IPS DF 4.7 (cell line): ENCODE results near the gene TBX3.

Experiments used
- DNase-seq: peaks from one replicate; pipeline ENCODE4 v3.0.0-alpha.2; 2013; ENCODE audit warnings: low spot score; ENCODE audit errors: extremely low read depth

The TBX3 gene

GRCh38 chr12:114627393-114627792 is 56.6 kb downstream of the TBX3 start:
- DNase-seq = no peak

DNA sequence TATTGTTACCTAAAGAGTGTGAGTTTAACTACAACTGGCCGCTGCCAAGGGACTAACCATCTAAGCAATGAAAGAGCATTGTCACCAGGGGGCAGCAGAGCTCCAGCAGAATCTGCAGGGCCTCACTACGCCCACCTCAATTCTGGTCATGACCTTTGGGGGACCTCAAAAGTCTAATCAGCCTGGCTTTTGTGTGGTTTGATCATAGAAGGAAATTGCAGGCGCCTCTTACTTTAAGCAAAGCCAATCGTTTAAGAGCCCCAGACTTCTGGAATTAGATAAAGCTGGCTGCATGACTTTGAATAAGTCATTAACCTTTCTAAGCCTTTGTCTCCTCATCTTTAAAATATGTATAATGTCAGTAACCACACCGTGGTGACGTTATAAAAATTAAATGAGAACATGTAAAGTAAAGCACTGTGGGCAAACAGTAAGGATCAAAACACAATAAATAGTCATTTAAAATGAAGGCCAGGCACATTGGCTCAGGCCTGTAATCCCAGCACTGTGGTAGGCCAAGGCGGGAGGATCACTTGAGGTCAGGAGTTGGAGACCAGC is 58.6 kb downstream of the TBX3 start:
- peak; percentile 69 for DNase-seq

DNA sequence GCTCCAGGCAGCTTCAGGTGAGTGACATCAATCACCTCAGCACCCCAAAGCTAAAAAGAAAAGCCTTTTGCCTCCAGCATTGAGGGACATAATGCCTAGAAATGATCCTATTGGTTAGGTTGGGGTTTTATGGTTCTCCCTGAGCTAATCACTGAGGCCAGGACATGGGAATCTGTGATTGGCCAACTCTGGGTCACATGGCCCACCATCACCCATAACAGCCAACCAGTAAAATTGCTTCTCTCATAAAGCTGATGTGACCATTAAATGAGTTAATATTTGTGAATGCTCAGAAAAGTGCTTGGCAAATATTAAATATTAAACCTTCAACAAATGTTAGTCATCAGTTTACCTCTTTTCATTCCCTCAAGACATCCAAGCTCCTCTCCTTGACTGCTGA is 60.2 kb downstream of the TBX3 start:
- DNase-seq = no peak
